AG09309 (cell line): ENCODE results near the gene TCERG1L.

ENCODE experiments used
- DNase-seq: peaks from one replicate; pipeline ENCODE4 v3.0.0-alpha.2; 2010; ENCODE audit warnings: low read depth
- H3K4me3 ChIP-seq: 2 replicates; pipeline ENCODE4 v1.5.1; 2011; ENCODE audit warnings: mild to moderate bottlenecking, low read depth, low read length, moderate library complexity; ENCODE audit not compliant: control insufficient read depth
- CTCF ChIP-seq: IDR thresholded peaks from 2 replicates; pipeline ENCODE4 v1.5.1; 2011; ENCODE audit warnings: mild to moderate bottlenecking, low read depth, low read length, inconsistent platforms; ENCODE audit not compliant: insufficient read depth, control insufficient read depth; ENCODE audit errors: missing control alignments

TCERG1L gene

DNA sequence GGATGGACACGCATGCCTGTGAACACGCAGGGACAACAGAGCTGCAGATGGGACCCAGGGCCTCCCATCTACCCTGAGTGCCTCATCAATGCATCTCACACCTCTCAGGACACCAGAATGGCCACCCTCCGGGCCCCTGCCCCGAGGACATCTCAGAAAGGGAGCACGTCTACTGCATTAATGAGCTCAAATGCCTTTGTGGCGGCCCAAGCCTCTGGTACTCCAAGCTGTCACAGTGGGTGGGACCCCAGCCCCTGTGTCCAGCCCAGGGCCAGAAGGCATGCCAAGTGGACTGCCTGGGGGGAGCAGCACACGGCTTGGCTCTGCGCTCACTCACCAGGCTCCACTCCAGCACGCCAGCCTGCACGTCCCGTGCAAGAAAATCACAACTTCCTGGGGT, 52.0 kb downstream of the TCERG1L start:
- no peak for TF ChIP-seq CTCF
- no peak for DNase-seq

DNA sequence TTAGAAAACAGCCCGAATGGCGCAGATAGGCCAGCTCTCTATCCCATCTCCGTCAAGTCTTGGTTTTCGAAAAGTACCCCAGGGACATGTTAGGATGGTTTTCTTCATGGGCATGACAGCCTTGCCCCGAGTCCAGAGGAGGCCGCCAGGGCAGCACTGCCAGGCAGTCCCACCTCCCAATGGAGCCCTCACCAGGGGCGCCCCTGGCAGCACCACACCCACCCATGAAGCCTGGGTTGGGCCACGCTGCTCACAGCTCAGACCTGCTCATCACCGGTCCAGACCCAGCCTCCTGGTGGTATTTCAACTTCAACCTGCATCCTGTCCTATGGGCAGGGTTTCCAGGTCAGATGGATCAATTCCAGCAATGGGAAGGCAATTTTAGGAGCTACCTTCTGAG, 53.3 kb downstream of the TCERG1L start:
- no peak for DNase-seq
- no peak overlapping the region for H3K4me3 ChIP-seq
- no peak for TF ChIP-seq CTCF

More for the DNA sequence above, 52.0 kb downstream of the TCERG1L start:
- H3K4me3 ChIP-seq, result no peak overlapping the region

- TF ChIP-seq CTCF, result no peak
- no peak for DNase-seq
- H3K4me3 ChIP-seq, result no peak overlapping the region
These were observed 54.5 kb downstream of the TCERG1L start for GRCh38 chr10:131257027-131257426.

DNA sequence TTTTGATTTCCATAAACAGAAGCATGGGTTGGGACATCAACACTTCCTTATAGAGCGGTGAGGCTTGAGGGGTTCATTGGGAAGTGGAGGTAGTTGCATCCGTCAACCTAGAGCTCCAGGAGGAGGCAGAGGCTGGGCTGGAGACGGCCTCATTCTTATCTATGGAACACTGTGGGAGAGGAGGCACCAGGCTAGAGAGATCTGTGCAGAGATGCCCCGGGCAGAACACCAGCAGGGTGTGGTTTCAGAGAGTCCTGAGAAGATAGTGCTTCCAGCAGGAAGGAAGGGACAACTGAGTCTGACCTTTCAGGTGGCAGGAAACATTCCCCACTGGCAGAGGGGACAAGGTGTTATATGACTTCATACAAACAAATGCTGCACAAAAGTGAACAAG, 56.7 kb downstream of the TCERG1L start:
- TF ChIP-seq CTCF, result no peak
- no peak for DNase-seq
- no peak overlapping the region for H3K4me3 ChIP-seq

DNA sequence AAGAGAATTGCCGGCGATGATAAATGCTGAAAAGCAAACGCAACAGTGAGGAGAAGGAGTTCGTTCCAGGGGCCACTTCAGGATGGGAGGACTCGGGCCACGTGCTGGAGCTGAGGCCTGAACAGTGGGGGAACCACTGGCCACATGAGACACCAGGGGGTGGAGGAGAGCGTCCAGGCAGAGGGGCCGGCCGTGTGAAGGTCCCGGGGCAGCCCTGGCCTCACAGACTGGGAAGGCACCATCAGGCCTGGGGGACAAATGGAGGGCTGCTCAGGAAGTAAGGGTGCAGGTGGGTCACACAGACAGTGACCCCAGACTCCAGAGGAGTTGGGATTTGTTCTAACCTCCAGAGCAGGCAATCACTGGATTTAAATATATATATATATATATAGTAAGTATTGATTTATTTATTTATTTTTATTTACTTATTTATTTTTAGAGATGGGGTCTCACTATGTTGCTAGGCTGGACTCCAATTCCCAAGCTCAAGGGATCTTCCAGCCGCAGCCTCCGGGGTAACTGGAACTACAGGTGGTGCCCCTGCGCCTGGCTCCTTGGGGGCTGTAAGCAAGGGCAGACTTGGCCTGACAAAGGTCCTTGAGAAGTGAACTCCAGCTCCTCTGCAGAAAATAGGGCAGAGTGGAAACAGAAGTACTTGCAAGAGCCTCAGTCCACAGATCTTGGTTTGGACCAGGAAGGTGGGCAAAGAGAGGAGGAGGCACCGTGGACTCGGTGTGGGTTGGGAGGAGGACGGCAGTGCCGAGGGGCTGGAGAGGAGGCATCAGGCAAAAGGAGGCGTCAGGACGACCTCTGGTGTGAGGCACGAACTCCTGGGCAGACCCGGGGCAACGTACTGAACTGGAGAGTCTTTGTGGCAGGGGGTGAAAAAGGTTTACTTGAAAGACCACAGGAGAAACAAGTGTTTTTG, 57.3 kb downstream of the TCERG1L start:
- H3K4me3 ChIP-seq, result no peak overlapping the region
- no peak for DNase-seq
- no peak for TF ChIP-seq CTCF

DNA sequence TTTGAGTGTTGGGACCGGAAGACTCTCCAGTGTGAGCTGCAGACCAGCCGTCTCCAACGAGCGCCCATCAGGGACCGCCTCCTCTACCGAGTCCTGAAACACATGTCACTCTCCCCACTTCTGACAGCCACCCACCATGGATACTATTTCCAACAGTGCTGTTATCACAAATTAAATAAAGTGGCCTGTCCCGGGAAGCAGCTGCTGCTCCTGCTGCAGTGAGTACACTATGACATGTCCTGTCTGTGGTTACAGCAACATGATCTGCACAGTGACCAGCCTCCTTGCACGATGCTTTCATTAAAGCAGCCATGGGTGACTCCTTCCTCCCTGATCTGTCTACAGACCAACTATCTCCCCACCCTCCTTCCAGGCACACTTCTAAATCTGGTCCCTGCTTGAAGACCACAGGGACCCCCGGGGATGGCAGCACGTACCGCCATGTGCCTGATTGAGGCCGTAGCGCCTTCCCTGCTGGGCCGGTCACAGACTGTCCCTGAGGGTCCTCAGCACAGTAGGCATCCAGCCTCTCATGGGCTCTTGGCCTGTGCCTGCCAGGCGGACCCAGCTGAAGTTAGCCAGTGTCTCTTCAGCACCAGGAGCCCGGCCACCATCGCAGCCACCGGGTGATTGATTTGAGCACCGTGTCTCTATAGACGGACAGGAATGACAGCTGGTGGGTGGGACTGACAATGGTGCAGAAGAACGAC, 58.8 kb downstream of the TCERG1L start:
- no peak for DNase-seq
- TF ChIP-seq CTCF, result no peak
- no peak overlapping the region for H3K4me3 ChIP-seq
